ENCODE results near the gene GAS2L3. TPM values are rescaled to one million over a fixed set of nuclear protein-coding genes. Genes with fewer than 3 reads are reported as not detected.

Gene GAS2L3
- total and polyA plus RNA-seq, 4 experiments from 2014 or later, result 0.55 to 0.64 TPM; not detected in 2

DNA sequence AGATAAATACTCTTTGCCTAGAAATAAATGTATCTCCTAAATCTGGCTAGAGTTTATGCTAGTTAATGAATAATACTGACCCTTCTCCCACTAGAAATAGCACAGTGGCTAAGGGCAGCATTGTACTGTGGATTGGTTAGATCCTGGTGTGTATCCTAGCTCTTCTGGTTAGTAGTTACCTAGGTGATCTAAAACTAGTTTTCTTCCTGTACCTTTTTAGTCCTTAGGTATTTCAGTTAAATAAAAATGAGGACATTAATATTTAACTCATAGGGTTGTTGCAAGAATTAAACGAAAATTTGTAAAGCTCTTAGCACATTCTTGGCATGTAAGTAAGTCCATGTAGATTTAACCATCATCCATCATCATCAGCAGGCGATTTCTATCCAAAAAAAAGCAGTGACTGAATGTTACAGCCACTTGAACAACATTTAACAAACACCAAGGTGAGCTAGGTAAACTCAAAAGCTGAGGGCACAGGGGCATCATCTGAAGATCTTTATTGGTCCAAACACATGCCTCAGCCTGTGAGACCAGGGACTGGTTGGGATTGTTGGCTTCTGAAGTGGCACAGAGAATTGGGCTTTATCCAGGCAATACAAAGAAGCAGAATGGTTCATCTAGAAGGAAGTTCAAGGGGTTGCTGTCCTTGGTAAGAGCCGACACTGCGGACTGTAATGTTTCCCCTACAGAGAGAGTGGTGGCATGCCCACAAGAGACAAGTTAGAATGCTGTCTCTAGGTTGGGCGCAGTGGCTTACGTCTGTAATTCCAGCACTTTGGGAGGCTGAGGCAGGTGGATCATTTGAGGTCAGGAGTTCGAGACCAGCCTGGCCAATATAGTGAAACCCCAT lies 100.8 kb downstream of the GAS2L3 start:
- POLR2A ChIA-PET (ENCODE audit: partially characterized antibody), result no interaction called here
- Mint-ChIP-seq H3K27ac (no peak overlapping the region), H3K36me3 (no peaks in the 10 kb centered on the region), H3K27me3 (peaks cover 6 to 8% of the 10 kb centered on the region in 2 donors), H3K4me1 (no peaks in the 10 kb centered on the region), H3K4me3 (no peak overlapping the region), H3K9me3 (peaks cover 0 to 6% (median 1%) of the 10 kb centered on the region in 8 donors)
- H3K4me3 ChIP-seq (ENCODE audit: low read length in 2 of 2), result no peak overlapping the region
- DNase-seq, result no peak
- CTCF ChIA-PET (ENCODE audit: partially characterized antibody), result interaction anchor here (1.1 to 2.3 kb wide), 2 partner anchors 8 to 13 kb away, joined by 3 to 7 read pairs; no protein-coding TSS in a partner anchor
- H3K4me1 ChIP-seq (ENCODE audit: insufficient read depth, low read length), result no peaks in the 10 kb centered on the region
- no peak overlapping the region for H3K27ac ChIP-seq (ENCODE audit: low read depth, low read length)
- no peaks in the 10 kb centered on the region for H3K36me3 ChIP-seq (ENCODE audit: insufficient read depth, low read length)
- intact Hi-C loops (cut with micrococcal nuclease), result no loop called here
- no peaks in the 10 kb centered on the region for H3K9me3 ChIP-seq (ENCODE audit: control insufficient read depth in 1 of 2, low read length in 2 of 2)
- no peaks in the 10 kb centered on the region for H3K27me3 ChIP-seq (ENCODE audit: insufficient read depth, low read length)

Other genes with a start within 250 kb of the GAS2L3 start
- gene SLC17A8, start 216.6 kb upstream of the GAS2L3 start, total RNA-seq, result not detected
- not detected for gene SLC17A8, start 216.6 kb upstream of the GAS2L3 start, polyA plus RNA-seq
- gene NR1H4, start 99.8 kb upstream of the GAS2L3 start, total RNA-seq, result not detected
- gene NR1H4, start 99.8 kb upstream of the GAS2L3 start, polyA plus RNA-seq, result not detected
- gene ANO4, start 221.1 kb downstream of the GAS2L3 start, total RNA-seq, result not detected
- not detected for gene ANO4, start 221.1 kb downstream of the GAS2L3 start, polyA plus RNA-seq